ENCODE results near the gene RDX. TPM values are rescaled to one million over a fixed set of nuclear protein-coding genes. Genes with fewer than 3 reads are reported as not detected.
A peak's percentile ranks its signal among the peaks of the same experiment; 100 is the strongest.

RDX gene
- total and polyA plus RNA-seq, 10 of the 15 experiments (the other 5 are each of a cell fraction or from before 2014, with no cell fraction given), result 24.6 to 62.2 (median 47.8) TPM

DNA sequence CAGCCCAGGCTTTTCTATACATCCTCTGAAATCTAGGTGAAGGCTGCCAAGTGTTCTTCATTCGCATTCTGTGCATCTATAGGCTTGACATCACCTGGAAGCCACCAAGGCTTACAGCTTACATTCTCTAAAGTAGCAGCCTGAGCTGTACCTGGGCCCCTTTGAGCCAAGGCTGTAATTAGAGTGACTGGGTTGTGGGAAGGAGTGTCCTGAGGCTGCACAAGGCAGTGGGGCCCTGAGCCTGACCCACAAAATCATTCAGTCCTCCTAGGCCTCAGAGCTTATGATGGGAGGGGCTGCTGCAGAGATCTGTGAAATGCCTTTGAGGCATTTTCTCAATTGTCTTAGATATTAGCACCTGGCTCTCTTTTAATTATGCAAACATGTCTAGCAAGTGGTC, 33.0 kb upstream of the RDX start:
- FAIRE-seq (no peak), ATAC-seq (peak; percentile 41), DNase-seq (ENCODE audit: low read depth, low spot score) (no peak)
- peak overlapping the region; percentile 27 for H3K27ac ChIP-seq (ENCODE audit: control insufficient read depth, insufficient read depth)
- CTCF ChIA-PET, result interaction anchor here (0.6 to 2.1 kb wide), 13 partner anchors 11 to 1693 kb away, joined by 3 to 12 read pairs (median 3); partner anchors contain the start of gene RDX
- H3K9ac ChIP-seq (ENCODE audit: control insufficient read depth, insufficient read depth, low read length), result peak overlapping the region; percentile 30; the same call in 1 of the 2 replicates
- H4K20me1 ChIP-seq (ENCODE audit: control insufficient read depth, insufficient read depth), result no peaks in the 10 kb centered on the region
- RAD21 ChIA-PET (ENCODE audit: unreplicated experiment), result interaction anchor here (0.9 to 4.0 kb wide), 11 partner anchors 9 to 87 kb away, joined by 3 to 29 read pairs (median 11); partner anchors contain the start of gene RDX
- no peaks in the 10 kb centered on the region for H3K36me3 ChIP-seq (ENCODE audit: control insufficient read depth in 2 of 2, insufficient read depth in 2 of 2, low read length in 1 of 2)
- 88% methylated on average over 1 of the region's 1 CpG for WGBS (ENCODE audit: insufficient coverage, insufficient replicate concordance, low lambda C conversion rate, missing lambda C conversion rate)
- peaks cover 2% of the 10 kb centered on the region; the same call in 1 of the 2 replicates for H3K79me2 ChIP-seq (ENCODE audit: control insufficient read depth, insufficient read depth, low read length)
- BruUV-seq (replicated peaks), result no TSS peak
- H3K4me3 ChIP-seq, result peak overlapping the region; percentile 39; the same call in 1 of the 2 replicates
- TF ChIP-seq GABPA (IDR thresholded peaks at IDR 0.05; ENCODE audit: low read depth), result no peak
- no peak for TF ChIP-seq RCOR1 (conservative IDR thresholded peaks at IDR 0.05; ENCODE audit: low read depth, low read length)
- no peak for TF ChIP-seq TAF1 (IDR thresholded peaks at IDR 0.05; ENCODE audit: borderline replicate concordance, low read depth, low read length)
- TF ChIP-seq, protein P1, sequence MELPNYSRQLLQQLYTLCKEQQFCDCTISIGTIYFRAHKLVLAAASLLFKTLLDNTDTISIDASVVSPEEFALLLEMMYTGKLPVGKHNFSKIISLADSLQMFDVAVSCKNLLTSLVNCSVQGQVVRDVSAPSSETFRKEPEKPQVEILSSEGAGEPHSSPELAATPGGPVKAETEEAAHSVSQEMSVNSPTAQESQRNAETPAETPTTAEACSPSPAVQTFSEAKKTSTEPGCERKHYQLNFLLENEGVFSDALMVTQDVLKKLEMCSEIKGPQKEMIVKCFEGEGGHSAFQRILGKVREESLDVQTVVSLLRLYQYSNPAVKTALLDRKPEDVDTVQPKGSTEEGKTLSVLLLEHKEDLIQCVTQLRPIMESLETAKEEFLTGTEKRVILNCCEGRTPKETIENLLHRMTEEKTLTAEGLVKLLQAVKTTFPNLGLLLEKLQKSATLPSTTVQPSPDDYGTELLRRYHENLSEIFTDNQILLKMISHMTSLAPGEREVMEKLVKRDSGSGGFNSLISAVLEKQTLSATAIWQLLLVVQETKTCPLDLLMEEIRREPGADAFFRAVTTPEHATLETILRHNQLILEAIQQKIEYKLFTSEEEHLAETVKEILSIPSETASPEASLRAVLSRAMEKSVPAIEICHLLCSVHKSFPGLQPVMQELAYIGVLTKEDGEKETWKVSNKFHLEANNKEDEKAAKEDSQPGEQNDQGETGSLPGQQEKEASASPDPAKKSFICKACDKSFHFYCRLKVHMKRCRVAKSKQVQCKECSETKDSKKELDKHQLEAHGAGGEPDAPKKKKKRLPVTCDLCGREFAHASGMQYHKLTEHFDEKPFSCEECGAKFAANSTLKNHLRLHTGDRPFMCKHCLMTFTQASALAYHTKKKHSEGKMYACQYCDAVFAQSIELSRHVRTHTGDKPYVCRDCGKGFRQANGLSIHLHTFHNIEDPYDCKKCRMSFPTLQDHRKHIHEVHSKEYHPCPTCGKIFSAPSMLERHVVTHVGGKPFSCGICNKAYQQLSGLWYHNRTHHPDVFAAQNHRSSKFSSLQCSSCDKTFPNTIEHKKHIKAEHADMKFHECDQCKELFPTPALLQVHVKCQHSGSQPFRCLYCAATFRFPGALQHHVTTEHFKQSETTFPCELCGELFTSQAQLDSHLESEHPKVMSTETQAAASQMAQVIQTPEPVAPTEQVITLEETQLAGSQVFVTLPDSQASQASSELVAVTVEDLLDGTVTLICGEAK (IDR thresholded peaks at IDR 0.05; ENCODE audit: borderline replicate concordance), result no peak
- TF ChIP-seq NR2F1 (conservative IDR thresholded peaks at IDR 0.05), result no peak
- H3K4me1 ChIP-seq (ENCODE audit: control insufficient read depth, insufficient read depth, low read length), result peaks cover 8% of the 10 kb centered on the region; the same call in 1 of the 2 replicates
- no peaks in the 10 kb centered on the region for H3K27me3 ChIP-seq (replicated peaks in 1 of 2; ENCODE audit: control insufficient read depth in 2 of 2, insufficient read depth in 2 of 2, low read length in 1 of 2)
- H2AFZ ChIP-seq (ENCODE audit: control insufficient read depth, low read depth, low read length), result no peak overlapping the region
- POLR2A ChIA-PET, result interaction anchor here (0.8 to 3.4 kb wide), 8 partner anchors 9 to 41 kb away, joined by 3 to 21 read pairs (median 4); partner anchors contain the start of gene RDX
- no peaks in the 10 kb centered on the region; the same call in 2 of the 3 replicates for H3K9me3 ChIP-seq (replicated peaks; ENCODE audit: control insufficient read depth, insufficient read depth, low read length)
- SMC1A ChIA-PET (ENCODE audit: uncharacterized antibody, unreplicated experiment), result interaction anchor here (0.9 to 3.9 kb wide), 19 partner anchors 10 to 303 kb away, joined by 3 to 31 read pairs (median 8); partner anchors contain the start of gene RDX
- peak overlapping the region; percentile 83; the same call in 1 of the 2 replicates for H3K4me2 ChIP-seq (ENCODE audit: control insufficient read depth, insufficient read depth)
- intact Hi-C loops (cut with micrococcal nuclease; ENCODE audit: unreplicated experiment), result loop anchor here (2.0 kb wide), 1 partner anchor 43 kb away; no protein-coding TSS in a partner anchor
- in situ Hi-C loops (cut with MboI), result no loop called here
